Osteocyte (in vitro differentiated cells): Measurements from ENCODE around the gene IFNGR1. TPM values are rescaled to one million over a fixed set of nuclear protein-coding genes. Genes with fewer than 3 reads are reported as not detected.
"Not testable (repeated sequence)": the region's sequence is repeated elsewhere in the genome, so short reads cannot be mapped to it uniquely, and the experiment has no call there.

Experiments
- DNase-seq: peaks from one replicate; pipeline ENCODE4 v3.0.0; 2021; ENCODE audit warnings: mixed read lengths; ENCODE audit not compliant: unreplicated experiment; ENCODE audit errors: extremely low spot score
- H3K27ac Mint-ChIP-seq: one replicate; pipeline ENCODE4 v1.8.0; 2021; ENCODE audit warnings: mild to moderate bottlenecking, mixed read lengths; ENCODE audit not compliant: unreplicated experiment
- H3K27me3 Mint-ChIP-seq: one replicate; pipeline ENCODE4 v1.8.0; 2021; ENCODE audit warnings: mixed read lengths; ENCODE audit not compliant: unreplicated experiment
- H3K36me3 Mint-ChIP-seq: one replicate; pipeline ENCODE4 v1.8.0; 2021; ENCODE audit warnings: mixed read lengths; ENCODE audit not compliant: unreplicated experiment
- H3K4me1 Mint-ChIP-seq: one replicate; pipeline ENCODE4 v1.8.0; 2021; ENCODE audit warnings: mixed read lengths; ENCODE audit not compliant: unreplicated experiment
- H3K4me3 Mint-ChIP-seq: one replicate; pipeline ENCODE4 v1.8.0; 2021; ENCODE audit warnings: mild to moderate bottlenecking, moderate library complexity, mixed read lengths; ENCODE audit not compliant: unreplicated experiment
- H3K9me3 Mint-ChIP-seq: one replicate; pipeline ENCODE4 v1.8.0; 2021; ENCODE audit warnings: mixed read lengths; ENCODE audit not compliant: unreplicated experiment
- CTCF ChIP-seq: fragments of 200-600 bp; sonication (generic); IDR thresholded peaks from 2 replicates; pipeline ENCODE4 v1.5.0; 2021; ENCODE audit warnings: antibody characterized with exemption, mild to moderate bottlenecking, moderate library complexity
- total RNA-seq: library from RNA; stranded (reverse); gene quantifications from 2 replicates; pipeline ENCODE4 v1.2.1, GENCODE V29; 2021

IFNGR1 gene
- total RNA-seq, 1 donor from 2014 or later = 33.4 TPM

GRCh38 chr6:137258170-137258569, 39.0 kb upstream of the IFNGR1 start:
- Mint-ChIP-seq H3K4me3 (no peak overlapping the region), H3K4me1 (peaks cover 18% of the 10 kb centered on the region), H3K9me3 (peaks cover 18% of the 10 kb centered on the region), H3K27ac (no peak overlapping the region), H3K27me3 (no peaks in the 10 kb centered on the region), H3K36me3 (peaks cover 6% of the 10 kb centered on the region)
- no peak for TF ChIP-seq CTCF
- no peak for DNase-seq

GRCh38 chr6:137256350-137257103, 37.3 kb upstream of the IFNGR1 start:
- H3K9me3 Mint-ChIP-seq = peaks cover 20% of the 10 kb centered on the region
- H3K27ac Mint-ChIP-seq = no peak overlapping the region
- H3K4me1 Mint-ChIP-seq = peaks cover 7% of the 10 kb centered on the region
- peaks cover 6% of the 10 kb centered on the region for H3K36me3 Mint-ChIP-seq
- peaks cover 2% of the 10 kb centered on the region for H3K27me3 Mint-ChIP-seq
- no peak overlapping the region for H3K4me3 Mint-ChIP-seq
- no peak for DNase-seq
- TF ChIP-seq CTCF = no peak

- no peak for DNase-seq
- H3K27me3 Mint-ChIP-seq = peaks cover 5% of the 10 kb centered on the region
- peaks cover 6% of the 10 kb centered on the region for H3K36me3 Mint-ChIP-seq
- H3K4me3 Mint-ChIP-seq = no peak overlapping the region
- no peaks in the 10 kb centered on the region for H3K4me1 Mint-ChIP-seq
- H3K27ac Mint-ChIP-seq = no peak overlapping the region
- H3K9me3 Mint-ChIP-seq = peaks cover 20% of the 10 kb centered on the region
- TF ChIP-seq CTCF = no peak
Observed at GRCh38 chr6:137254966-137255365, 35.8 kb upstream of the IFNGR1 start.

GRCh38 chr6:137254430-137254829, 35.2 kb upstream of the IFNGR1 start:
- H3K4me3 Mint-ChIP-seq, DNase-seq, H3K36me3 Mint-ChIP-seq, H3K27me3 Mint-ChIP-seq, H3K4me1 Mint-ChIP-seq, H3K27ac Mint-ChIP-seq: not testable (repeated sequence)
- peaks cover 20% of the 10 kb centered on the region for H3K9me3 Mint-ChIP-seq

- Mint-ChIP-seq H3K27me3 (peaks cover 5% of the 10 kb centered on the region), H3K27ac (no peak overlapping the region), H3K36me3 (no peaks in the 10 kb centered on the region), H3K4me3 (no peak overlapping the region), H3K4me1 (no peaks in the 10 kb centered on the region), H3K9me3 (peaks cover 3% of the 10 kb centered on the region)
- no peak for DNase-seq
- no peak for TF ChIP-seq CTCF
Observed at GRCh38 chr6:137248702-137249101, 29.5 kb upstream of the IFNGR1 start.
